Measurements from ENCODE around the gene LRRC8B. TPM values are rescaled to one million over a fixed set of nuclear protein-coding genes. Genes with fewer than 3 reads are reported as not detected.
"Not testable (repeated sequence)": the region's sequence is repeated elsewhere in the genome, so short reads cannot be mapped to it uniquely, and the experiment has no call there.

LRRC8B gene
- total RNA-seq, 1 donor from 2014 or later: 12.5 TPM

GRCh38 chr1:89588480-89588879 is 63.9 kb downstream of the LRRC8B start:
- Mint-ChIP-seq H3K9me3 (no peaks in the 10 kb centered on the region), H3K27ac (no peak overlapping the region), H3K4me3 (no peak overlapping the region), H3K27me3 (ENCODE audit: low read depth) (no peaks in the 10 kb centered on the region), H3K4me1 (peaks cover 23% of the 10 kb centered on the region), H3K36me3 (peaks cover 11% of the 10 kb centered on the region)
- no peak for DNase-seq (ENCODE audit: low spot score in 2 of 2, unreplicated experiment in 2 of 2)
- TF ChIP-seq CTCF (IDR thresholded peaks at IDR 0.05; ENCODE audit: unreplicated experiment): no peak

GRCh38 chr1:89589515-89589914 is 64.9 kb downstream of the LRRC8B start:
- no peaks in the 10 kb centered on the region for H3K27me3 Mint-ChIP-seq (ENCODE audit: low read depth)
- no peak for DNase-seq (ENCODE audit: low spot score in 2 of 2, unreplicated experiment in 2 of 2)
- no peak overlapping the region for H3K27ac Mint-ChIP-seq
- H3K4me1 Mint-ChIP-seq: peaks cover 23% of the 10 kb centered on the region
- H3K36me3 Mint-ChIP-seq: peaks cover 9% of the 10 kb centered on the region
- no peak for TF ChIP-seq CTCF (IDR thresholded peaks at IDR 0.05; ENCODE audit: unreplicated experiment)
- H3K9me3 Mint-ChIP-seq: no peaks in the 10 kb centered on the region
- H3K4me3 Mint-ChIP-seq: no peak overlapping the region

GRCh38 chr1:89590341-89591080 is 65.9 kb downstream of the LRRC8B start:
- Mint-ChIP-seq H3K36me3 (peaks cover 3% of the 10 kb centered on the region), H3K27me3 (ENCODE audit: low read depth) (no peaks in the 10 kb centered on the region), H3K4me3 (no peak overlapping the region), H3K4me1 (peaks cover 23% of the 10 kb centered on the region), H3K9me3 (no peaks in the 10 kb centered on the region), H3K27ac (no peak overlapping the region)
- DNase-seq (ENCODE audit: low spot score in 2 of 2, unreplicated experiment in 2 of 2): no peak
- TF ChIP-seq CTCF (IDR thresholded peaks at IDR 0.05; ENCODE audit: unreplicated experiment): no peak

GRCh38 chr1:89592861-89593302 is 68.3 kb downstream of the LRRC8B start:
- H3K27me3 Mint-ChIP-seq (ENCODE audit: low read depth); DNase-seq (ENCODE audit: low spot score in 2 of 2, unreplicated experiment in 2 of 2); H3K27ac Mint-ChIP-seq; H3K9me3 Mint-ChIP-seq; H3K36me3 Mint-ChIP-seq; H3K4me3 Mint-ChIP-seq: not testable (repeated sequence)
- peaks cover 23% of the 10 kb centered on the region for H3K4me1 Mint-ChIP-seq

- H3K4me1 Mint-ChIP-seq: peaks cover 24% of the 10 kb centered on the region
- TF ChIP-seq CTCF (IDR thresholded peaks at IDR 0.05; ENCODE audit: unreplicated experiment): no peak
- H3K27ac Mint-ChIP-seq: no peak overlapping the region
- H3K36me3 Mint-ChIP-seq: peaks cover 3% of the 10 kb centered on the region
- H3K27me3 Mint-ChIP-seq (ENCODE audit: low read depth): no peaks in the 10 kb centered on the region
- DNase-seq (ENCODE audit: low spot score in 2 of 2, unreplicated experiment in 2 of 2): no peak
- H3K9me3 Mint-ChIP-seq: no peaks in the 10 kb centered on the region
- no peak overlapping the region for H3K4me3 Mint-ChIP-seq
Measured at GRCh38 chr1:89594096-89594740, 69.6 kb downstream of the LRRC8B start.

- Mint-ChIP-seq H3K27me3 (ENCODE audit: low read depth) (no peaks in the 10 kb centered on the region), H3K4me3 (no peak overlapping the region), H3K27ac (no peak overlapping the region), H3K36me3 (peaks cover 3% of the 10 kb centered on the region), H3K9me3 (no peaks in the 10 kb centered on the region), H3K4me1 (peaks cover 10% of the 10 kb centered on the region)
- TF ChIP-seq CTCF (IDR thresholded peaks at IDR 0.05; ENCODE audit: unreplicated experiment): no peak
- DNase-seq (ENCODE audit: low spot score in 2 of 2, unreplicated experiment in 2 of 2): no peak
Measured at GRCh38 chr1:89596698-89597097, 72.1 kb downstream of the LRRC8B start.

Measured in mesothelial cell of epicardium (in vitro differentiated cells).